ENCODE measurements around the gene ARHGAP1.

- TF ChIP-seq CTCF (IDR thresholded peaks at IDR 0.05 in 8 of 11, conservative IDR thresholded peaks at IDR 0.05 in 3 of 11) (no peak), POLR2A (IDR thresholded peaks at IDR 0.05) (no peak)
These were observed 40.5 kb downstream of the ARHGAP1 start for GRCh38 chr11:46659908-46660307.

All from spleen (tissue), 7 donors.